Endodermal cell (in vitro differentiated cells): ENCODE data around the gene KERA. TPM values are rescaled to one million over a fixed set of nuclear protein-coding genes. Genes with fewer than 3 reads are reported as not detected.

Experiments used
- DNase-seq: peaks from one replicate; pipeline ENCODE4 v3.0.0-alpha.2; 2017
- H3K27ac ChIP-seq: 2 replicates; pipeline ENCODE4 v1.5.1; 2013; ENCODE audit warnings: mild to moderate bottlenecking, low read depth, low read length, moderate library complexity
- H3K27me3 ChIP-seq: 2 replicates; pipeline ENCODE4 v1.6.1; 2013; ENCODE audit warnings: mild to moderate bottlenecking, low read length, moderate library complexity; ENCODE audit not compliant: insufficient read depth, control insufficient read depth, poor library complexity, severe bottlenecking
- H3K36me3 ChIP-seq: 2 replicates; pipeline ENCODE4 v1.7.0; 2013; ENCODE audit warnings: mild to moderate bottlenecking, low read length, moderate library complexity; ENCODE audit not compliant: control insufficient read depth, insufficient read depth
- H3K4me1 ChIP-seq: one replicate; pipeline ENCODE4 v1.7.0; 2013; ENCODE audit warnings: low read length; ENCODE audit not compliant: control insufficient read depth, insufficient read depth
- H3K4me3 ChIP-seq: 2 replicates; pipeline ENCODE4 v1.5.1; 2013; ENCODE audit warnings: mild to moderate bottlenecking, low read length, moderate library complexity
- H3K9ac ChIP-seq: 2 replicates; pipeline ENCODE4 v1.6.1; 2013; ENCODE audit warnings: mild to moderate bottlenecking, low read length, moderate library complexity; ENCODE audit not compliant: poor library complexity, severe bottlenecking; ENCODE audit errors: extremely low read depth
- H3K9me3 ChIP-seq: 2 replicates; pipeline ENCODE4 v1.6.1; 2013; ENCODE audit warnings: mild to moderate bottlenecking, low read length, moderate library complexity; ENCODE audit not compliant: control insufficient read depth
- H3K27ac Mint-ChIP-seq: 2 replicates; pipeline ENCODE4 v1.8.0; 2020; ENCODE audit warnings: mixed read lengths
- H3K27me3 Mint-ChIP-seq: 2 replicates; pipeline ENCODE4 v1.8.0; 2021; ENCODE audit warnings: mild to moderate bottlenecking, mixed read lengths; ENCODE audit not compliant: insufficient read depth
- H3K36me3 Mint-ChIP-seq: 2 replicates; pipeline ENCODE4 v1.8.0; 2020; ENCODE audit warnings: low read depth, mixed read lengths
- H3K4me1 Mint-ChIP-seq: 2 replicates; pipeline ENCODE4 v1.8.0; 2020; ENCODE audit warnings: mixed read lengths
- H3K4me3 Mint-ChIP-seq: 2 replicates; pipeline ENCODE4 v1.8.0; 2020; ENCODE audit warnings: mild to moderate bottlenecking, moderate library complexity, mixed read lengths
- H3K9me3 Mint-ChIP-seq: 2 replicates; pipeline ENCODE4 v1.8.0; 2020; ENCODE audit warnings: mild to moderate bottlenecking, mixed read lengths
- WGBS, 2 experiments: methylation state at CpG; one replicate each; pipeline versions ENCODE4 v1.1.5 to v1.1.7; 2013; ENCODE audit warnings: missing lambda C conversion rate in 2 of 2, mixed read lengths in 1 of 2; ENCODE audit not compliant: insufficient coverage in 1 of 2, insufficient read length in 1 of 2; 5-methylcytosine and 5-hydroxymethylcytosine counted together
- long read RNA-seq, 4 experiments: library from polyadenylated mRNA in 2 of 4; library from RNA in 1 of 4; library from capped mRNA in 1 of 4; stranded (forward) in 3 of 4; unstranded in 1 of 4; transcript quantifications; one replicate each; pipeline ENCODE4 v2.0.0, GENCODE V29; 2020 to 2021; ENCODE audit warnings: inconsistent platforms in 1 of 4
- polyA plus RNA-seq, 2 experiments: library from polyadenylated mRNA; stranded (reverse); fragments of 50-300 nt; gene quantifications; one replicate each; pipeline ENCODE4 v1.2.3, GENCODE V29; 2013
- total RNA-seq, 2 donors: library from RNA; stranded (reverse); fragmentation: NEBNext Ultra II Directional in 1 of 2; extraction: Animal tissue kit (Norgen Biotek cat#: 25700) in 1 of 2; gene quantifications; 2 replicates in 1 of 2; 3 replicates in 1 of 2; pipeline ENCODE4 v1.2.1, GENCODE V29; 2021
- TF ChIP-seq, protein P1 (sequence below): fragments of 200-600 bp; sonication (generic); conservative IDR thresholded peaks from 2 replicates; pipeline ENCODE4 v1.5.0; 2021; ENCODE audit warnings: antibody characterized with exemption, mild to moderate bottlenecking

Gene KERA, protein sequence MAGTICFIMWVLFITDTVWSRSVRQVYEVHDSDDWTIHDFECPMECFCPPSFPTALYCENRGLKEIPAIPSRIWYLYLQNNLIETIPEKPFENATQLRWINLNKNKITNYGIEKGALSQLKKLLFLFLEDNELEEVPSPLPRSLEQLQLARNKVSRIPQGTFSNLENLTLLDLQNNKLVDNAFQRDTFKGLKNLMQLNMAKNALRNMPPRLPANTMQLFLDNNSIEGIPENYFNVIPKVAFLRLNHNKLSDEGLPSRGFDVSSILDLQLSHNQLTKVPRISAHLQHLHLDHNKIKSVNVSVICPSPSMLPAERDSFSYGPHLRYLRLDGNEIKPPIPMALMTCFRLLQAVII
- not detected for total RNA-seq
- 0.18 TPM for polyA plus RNA-seq (2013, experiment 1 of 2)
- not detected for polyA plus RNA-seq (2013, experiment 2 of 2)
- long read RNA-seq, experiment 1 = 0 reads
- long read RNA-seq, experiment 2 = 0 reads
- long read RNA-seq, experiment 3 = 0 reads
- long read RNA-seq, experiment 4 = 0 reads

DNA sequence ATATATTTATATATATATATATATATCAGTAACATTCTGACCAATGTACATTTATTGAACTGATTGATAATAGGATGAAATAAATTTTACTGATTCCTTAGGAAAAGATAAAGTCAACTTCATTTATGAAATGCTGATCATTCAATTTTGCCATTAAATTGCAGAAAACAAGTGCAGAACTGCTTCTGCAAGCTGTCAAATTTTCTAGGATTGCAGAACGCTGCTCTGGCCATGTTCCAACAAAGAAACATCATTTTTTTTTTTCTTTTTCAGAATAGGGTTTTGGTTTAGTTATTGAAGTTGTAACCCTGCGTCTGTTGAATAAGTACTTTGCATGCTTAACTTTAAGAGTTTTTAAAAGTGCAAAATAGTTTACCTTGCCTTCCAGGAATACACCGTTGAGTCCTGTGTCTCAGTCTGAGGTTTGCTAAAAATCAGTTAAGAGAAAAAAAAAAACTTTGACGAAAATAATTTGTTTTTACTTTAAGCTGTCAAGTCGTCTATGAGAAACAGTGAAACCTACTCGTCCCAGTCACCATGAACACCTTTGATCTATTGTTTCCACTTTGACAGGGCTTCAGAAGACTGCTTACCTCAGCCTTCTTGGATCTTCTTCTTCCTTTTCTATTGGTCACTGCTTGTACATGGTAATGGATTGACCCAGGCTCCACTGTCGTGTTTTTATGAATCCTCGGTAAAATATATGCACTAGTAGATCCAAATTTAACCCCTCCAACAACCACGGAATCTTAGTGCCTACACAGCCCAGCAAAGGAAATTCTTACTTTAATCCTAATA, at the start of gene KERA:
Gene KERA, minus strand, starts transcription at position 657 of the 798 bp plus-strand sequence. CDS start 1,743 bp downstream, outside the sequence.
- no peak within 1 kb of the TSS for H3K4me3 Mint-ChIP-seq
- Histone ChIP-seq H3K4me3 (no peak within 1 kb of the TSS), H3K36me3 (no peaks in the 10 kb centered on the region), H3K9me3 (no peaks in the 10 kb centered on the region), H3K9ac (no peak within 1 kb of the TSS), H3K27me3 (no peaks in the 10 kb centered on the region), H3K27ac (no peak within 1 kb of the TSS), H3K4me1 (no peaks in the 10 kb centered on the region)
- TF ChIP-seq, protein P1, sequence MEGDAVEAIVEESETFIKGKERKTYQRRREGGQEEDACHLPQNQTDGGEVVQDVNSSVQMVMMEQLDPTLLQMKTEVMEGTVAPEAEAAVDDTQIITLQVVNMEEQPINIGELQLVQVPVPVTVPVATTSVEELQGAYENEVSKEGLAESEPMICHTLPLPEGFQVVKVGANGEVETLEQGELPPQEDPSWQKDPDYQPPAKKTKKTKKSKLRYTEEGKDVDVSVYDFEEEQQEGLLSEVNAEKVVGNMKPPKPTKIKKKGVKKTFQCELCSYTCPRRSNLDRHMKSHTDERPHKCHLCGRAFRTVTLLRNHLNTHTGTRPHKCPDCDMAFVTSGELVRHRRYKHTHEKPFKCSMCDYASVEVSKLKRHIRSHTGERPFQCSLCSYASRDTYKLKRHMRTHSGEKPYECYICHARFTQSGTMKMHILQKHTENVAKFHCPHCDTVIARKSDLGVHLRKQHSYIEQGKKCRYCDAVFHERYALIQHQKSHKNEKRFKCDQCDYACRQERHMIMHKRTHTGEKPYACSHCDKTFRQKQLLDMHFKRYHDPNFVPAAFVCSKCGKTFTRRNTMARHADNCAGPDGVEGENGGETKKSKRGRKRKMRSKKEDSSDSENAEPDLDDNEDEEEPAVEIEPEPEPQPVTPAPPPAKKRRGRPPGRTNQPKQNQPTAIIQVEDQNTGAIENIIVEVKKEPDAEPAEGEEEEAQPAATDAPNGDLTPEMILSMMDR = no peak
- H3K36me3 Mint-ChIP-seq = no peaks in the 10 kb centered on the region
- H3K4me1 Mint-ChIP-seq = no peaks in the 10 kb centered on the region
- H3K27me3 Mint-ChIP-seq = no peaks in the 10 kb centered on the region
- no peaks in the 10 kb centered on the region for H3K9me3 Mint-ChIP-seq
- DNase-seq = no peak
- 75 to 89% methylated on average over 5 to 9 of the region's 9 CpGs for WGBS, 2 experiments
- H3K27ac Mint-ChIP-seq = no peak within 1 kb of the TSS

DNA sequence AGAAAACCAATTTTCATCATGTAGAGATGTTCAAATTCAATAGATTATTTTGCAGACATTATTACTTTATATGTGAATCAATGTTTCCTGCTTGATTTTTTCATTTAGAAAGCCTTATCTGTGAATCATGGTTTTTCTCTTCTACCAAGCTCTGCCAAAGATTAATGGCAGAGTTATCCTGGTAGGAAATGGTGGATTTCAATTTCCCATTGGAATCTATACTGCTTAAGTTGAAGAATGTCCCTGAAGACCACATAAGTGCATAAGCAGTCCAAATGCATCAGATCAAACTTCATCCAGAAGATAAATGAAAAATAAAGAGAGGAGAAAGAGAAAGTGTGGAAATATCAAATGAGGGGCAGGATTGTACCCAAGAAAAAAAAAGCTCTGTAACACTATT, 48.5 kb upstream of the KERA start:
- no peak overlapping the region for H3K27ac ChIP-seq
- Mint-ChIP-seq H3K9me3 (no peaks in the 10 kb centered on the region), H3K36me3 (no peaks in the 10 kb centered on the region), H3K4me1 (peaks cover 4% of the 10 kb centered on the region), H3K27me3 (no peaks in the 10 kb centered on the region), H3K4me3 (no peak overlapping the region), H3K27ac (no peak overlapping the region)
- no peaks in the 10 kb centered on the region for H3K9me3 ChIP-seq
- no peak overlapping the region for H3K9ac ChIP-seq
- H3K4me3 ChIP-seq = no peak overlapping the region
- H3K27me3 ChIP-seq = no peaks in the 10 kb centered on the region
- peaks cover 7% of the 10 kb centered on the region for H3K4me1 ChIP-seq
- TF ChIP-seq, protein P1 = no peak
- no peak for DNase-seq
- H3K36me3 ChIP-seq = no peaks in the 10 kb centered on the region

DNA sequence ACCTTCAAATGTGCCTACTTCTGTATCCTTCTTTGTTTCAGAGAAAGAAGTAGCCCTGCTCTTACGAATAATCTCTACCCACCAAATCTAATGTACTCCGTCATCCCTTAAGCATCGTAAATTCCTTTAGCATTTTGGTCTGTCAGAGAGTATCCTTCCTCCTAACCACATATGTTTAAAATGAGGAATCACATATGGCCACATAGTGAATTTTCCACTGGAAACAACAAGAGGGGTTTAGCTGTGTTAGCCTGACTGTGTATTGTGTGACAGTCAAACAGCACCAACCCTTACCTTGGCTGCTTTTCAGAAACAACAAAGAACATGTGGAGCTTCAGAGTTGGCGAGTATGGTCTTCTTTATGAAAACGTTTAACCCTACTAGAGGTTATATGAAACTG, 48.0 kb upstream of the KERA start:
- Mint-ChIP-seq H3K4me3 (no peak overlapping the region), H3K27me3 (no peaks in the 10 kb centered on the region), H3K4me1 (peaks cover 4% of the 10 kb centered on the region), H3K27ac (no peak overlapping the region), H3K9me3 (no peaks in the 10 kb centered on the region), H3K36me3 (no peaks in the 10 kb centered on the region)
- no peaks in the 10 kb centered on the region for H3K27me3 ChIP-seq
- no peak overlapping the region for H3K9ac ChIP-seq
- no peaks in the 10 kb centered on the region for H3K9me3 ChIP-seq
- H3K4me1 ChIP-seq = peaks cover 7% of the 10 kb centered on the region
- no peaks in the 10 kb centered on the region for H3K36me3 ChIP-seq
- no peak for DNase-seq
- 80 to 87% methylated on average over 1 to 5 of the region's 5 CpGs for WGBS, 2 experiments
- TF ChIP-seq, protein P1 = no peak
- H3K27ac ChIP-seq = no peak overlapping the region
- no peak overlapping the region for H3K4me3 ChIP-seq
